Tibial nerve (tissue), 4 donors: ENCODE measurements around the gene DQX1.

Experiments
- EP300 ChIP-seq, 2 donors: sonication (generic); formaldehyde crosslinking; IDR thresholded peaks; one replicate each; pipeline ENCODE4 v1.6.1; 2017; ENCODE audit warnings: antibody characterized with exemption in 2 of 2, mild to moderate bottlenecking in 1 of 2
- POLR2A ChIP-seq, 2 donors: fragments of 450-650 bp; IDR thresholded peaks; one replicate each; pipeline ENCODE4 v1.6.1; 2017; ENCODE audit warnings: antibody characterized with exemption in 2 of 2, mild to moderate bottlenecking in 2 of 2, moderate library complexity in 2 of 2
- TF ChIP-seq, protein P1 (sequence below), 5 experiments: fragments of 200-600 bp in 3 of 5; fragments of 450-650 bp in 2 of 5; sonication (generic) in 3 of 5; IDR thresholded peaks; one replicate each; pipeline ENCODE4 v1.5.1; 2016 to 2019; ENCODE audit warnings: antibody characterized with exemption in 5 of 5, mild to moderate bottlenecking in 3 of 5, moderate library complexity in 2 of 5

DNA sequence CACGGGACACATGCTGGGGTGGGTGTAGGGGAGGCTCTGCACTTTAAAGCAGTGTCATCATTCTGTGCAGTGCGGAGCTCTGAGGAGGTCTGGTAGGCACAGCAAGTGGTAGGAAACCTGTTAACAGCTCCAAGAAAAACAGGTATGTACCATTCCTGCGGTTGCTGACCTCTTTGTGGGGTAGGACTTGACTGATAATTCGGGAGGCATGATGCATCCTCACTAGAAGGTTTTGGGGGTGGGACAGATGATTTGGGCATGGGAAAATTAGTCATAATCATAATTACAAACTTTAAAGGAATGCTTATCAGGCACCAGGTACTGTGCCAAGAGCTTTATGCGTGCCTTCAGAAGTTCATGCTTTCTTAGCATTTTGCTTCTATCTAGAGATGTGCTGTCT lies 38.2 kb upstream of the DQX1 start:
- TF ChIP-seq, protein P1, sequence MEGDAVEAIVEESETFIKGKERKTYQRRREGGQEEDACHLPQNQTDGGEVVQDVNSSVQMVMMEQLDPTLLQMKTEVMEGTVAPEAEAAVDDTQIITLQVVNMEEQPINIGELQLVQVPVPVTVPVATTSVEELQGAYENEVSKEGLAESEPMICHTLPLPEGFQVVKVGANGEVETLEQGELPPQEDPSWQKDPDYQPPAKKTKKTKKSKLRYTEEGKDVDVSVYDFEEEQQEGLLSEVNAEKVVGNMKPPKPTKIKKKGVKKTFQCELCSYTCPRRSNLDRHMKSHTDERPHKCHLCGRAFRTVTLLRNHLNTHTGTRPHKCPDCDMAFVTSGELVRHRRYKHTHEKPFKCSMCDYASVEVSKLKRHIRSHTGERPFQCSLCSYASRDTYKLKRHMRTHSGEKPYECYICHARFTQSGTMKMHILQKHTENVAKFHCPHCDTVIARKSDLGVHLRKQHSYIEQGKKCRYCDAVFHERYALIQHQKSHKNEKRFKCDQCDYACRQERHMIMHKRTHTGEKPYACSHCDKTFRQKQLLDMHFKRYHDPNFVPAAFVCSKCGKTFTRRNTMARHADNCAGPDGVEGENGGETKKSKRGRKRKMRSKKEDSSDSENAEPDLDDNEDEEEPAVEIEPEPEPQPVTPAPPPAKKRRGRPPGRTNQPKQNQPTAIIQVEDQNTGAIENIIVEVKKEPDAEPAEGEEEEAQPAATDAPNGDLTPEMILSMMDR (IDR thresholded peaks at IDR 0.05) = no peak
- TF ChIP-seq EP300 (IDR thresholded peaks at IDR 0.05) (no peak), POLR2A (IDR thresholded peaks at IDR 0.05) (no peak)
